Ecto neural progenitor cell (in vitro differentiated cells): Measurements from ENCODE around the gene APMAP.
A peak's percentile ranks its signal among the peaks of the same experiment; 100 is the strongest.

ENCODE experiments used
- DNase-seq: peaks from one replicate; pipeline ENCODE4 v3.0.0-alpha.2; 2018; ENCODE audit warnings: low spot score

Gene APMAP

GRCh38 chr20:24987244-24987643, 5.3 kb downstream of the APMAP start:
- no peak for DNase-seq

- no peak for DNase-seq
Observed at GRCh38 chr20:24986436-24987015, 6.0 kb downstream of the APMAP start.

GRCh38 chr20:24985802-24986201, 6.7 kb downstream of the APMAP start:
- DNase-seq = no peak

GRCh38 chr20:24984961-24985640, 7.5 kb downstream of the APMAP start:
- DNase-seq = no peak

GRCh38 chr20:24983896-24984295, 8.7 kb downstream of the APMAP start:
- DNase-seq = no peak

- DNase-seq = peak; percentile 12
Observed at GRCh38 chr20:24981790-24982189, 10.8 kb downstream of the APMAP start.

GRCh38 chr20:24981282-24981681, 11.3 kb downstream of the APMAP start:
- peak; percentile 18 for DNase-seq

- DNase-seq = peak; percentile 29
Observed at GRCh38 chr20:24980291-24981053, 12.1 kb downstream of the APMAP start.

GRCh38 chr20:24979036-24979960, 13.3 kb downstream of the APMAP start:
- DNase-seq = peak; percentile 22

GRCh38 chr20:24978513-24978912, 14.0 kb downstream of the APMAP start:
- DNase-seq = peak; percentile 21

- no peak for DNase-seq
Observed at GRCh38 chr20:24977797-24978196, 14.8 kb downstream of the APMAP start.

- DNase-seq = no peak
Observed at GRCh38 chr20:24977336-24977735, 15.2 kb downstream of the APMAP start.

- DNase-seq = no peak
Observed at GRCh38 chr20:24972341-24972740, 20.2 kb downstream of the APMAP start.

GRCh38 chr20:24971376-24972101, 21.0 kb downstream of the APMAP start:
- peak; percentile 24 for DNase-seq

- DNase-seq = peak; percentile 35
Observed at GRCh38 chr20:24970754-24971153, 21.8 kb downstream of the APMAP start.

GRCh38 chr20:24970030-24970553, 22.5 kb downstream of the APMAP start:
- DNase-seq = peak; percentile 13

GRCh38 chr20:24969186-24970029, 23.1 kb downstream of the APMAP start:
- peak; percentile 17 for DNase-seq

- DNase-seq = no peak
Observed at GRCh38 chr20:24968278-24968800, 24.2 kb downstream of the APMAP start.

- no peak for DNase-seq
Observed at GRCh38 chr20:24966317-24967012, 26.1 kb downstream of the APMAP start.
